Measurements from ENCODE around the gene CTSC. TPM values are rescaled to one million over a fixed set of nuclear protein-coding genes. Genes with fewer than 3 reads are reported as not detected.

Gene CTSC
- total RNA-seq, 1 experiment from 2014 or later: 38.0 TPM

DNA sequence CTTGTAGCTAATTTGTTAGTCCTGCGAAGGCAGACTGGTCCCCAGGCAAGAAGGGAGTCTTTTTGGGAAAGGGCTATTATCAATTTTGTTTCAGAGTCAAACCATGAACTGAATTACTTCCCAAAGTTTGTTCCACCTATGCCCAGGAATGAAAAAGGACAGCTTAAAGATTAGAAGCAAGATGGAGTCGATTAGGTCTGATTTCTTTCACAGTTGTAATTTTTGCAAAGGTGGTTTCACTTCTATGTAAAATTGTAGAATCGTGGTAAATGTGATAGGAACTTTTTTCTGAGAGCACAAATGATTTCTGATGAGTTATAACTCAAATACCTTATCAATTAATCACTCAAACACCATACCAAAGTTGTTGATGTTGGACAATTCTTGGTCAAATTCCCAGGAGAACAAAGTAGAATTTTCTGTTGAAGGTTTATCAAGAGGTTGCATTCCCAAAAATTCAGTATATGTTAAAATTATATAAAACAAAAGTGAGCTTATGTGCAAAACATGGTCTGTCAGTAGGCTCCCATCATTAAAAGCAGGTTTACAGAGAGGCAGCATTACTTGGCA lies 2.9 kb upstream of the CTSC start:
- Histone ChIP-seq H2AFZ (ENCODE audit: low read depth, low read length, poor library complexity, severe bottlenecking) (no peak overlapping the region), H3K27me3 (ENCODE audit: insufficient read depth, low read length) (no peaks in the 10 kb centered on the region), H4K20me1 (ENCODE audit: insufficient read depth) (no peaks in the 10 kb centered on the region), H3K27ac (ENCODE audit: low read depth, low read length) (no peak overlapping the region), H3K36me3 (ENCODE audit: control insufficient read depth in 1 of 2, insufficient read depth in 2 of 2, low read length in 2 of 2) (no peaks in the 10 kb centered on the region), H3K9ac (ENCODE audit: low read length) (no peak overlapping the region), H3K9me2 (ENCODE audit: insufficient read depth) (no peaks in the 10 kb centered on the region), H3K4me1 (ENCODE audit: control insufficient read depth in 1 of 2, insufficient read depth in 2 of 2, low read length in 2 of 2) (peaks cover 3 to 19% of the 10 kb centered on the region in 2 experiments; a peak in 3 of 4 replicates), H3K9me3 (ENCODE audit: control insufficient read depth in 1 of 2, insufficient read depth in 1 of 2, low read depth in 1 of 2, low read length in 2 of 2) (no peaks in the 10 kb centered on the region), H3K4me3 (replicated peaks in 1 of 2; ENCODE audit: low read depth in 1 of 2, low read length in 2 of 2) (no peak overlapping the region), H3K4me2 (ENCODE audit: low read length) (no peak overlapping the region), H3K79me2 (ENCODE audit: insufficient read depth, low read length) (peaks cover 9% of the 10 kb centered on the region)
- BruUV-seq (replicated peaks): no TSS peak
- no peak for ATAC-seq
- TF ChIP-seq YY1 (IDR thresholded peaks at IDR 0.05; ENCODE audit: extremely low read depth, insufficient replicate concordance, low read depth, low read length): no peak
- no peak for TF ChIP-seq FOSL1 (IDR thresholded peaks at IDR 0.05; ENCODE audit: low read depth)
- TF ChIP-seq EZH2phosphoT487 (IDR thresholded peaks at IDR 0.05; ENCODE audit: borderline replicate concordance): no peak
- no peak for TF ChIP-seq ELF1 (IDR thresholded peaks at IDR 0.05; ENCODE audit: borderline replicate concordance, low read depth)
- no peak for TF ChIP-seq CTCF (IDR thresholded peaks at IDR 0.05 in 2 of 3, conservative IDR thresholded peaks at IDR 0.05 in 1 of 3; ENCODE audit: borderline replicate concordance in 1 of 3, insufficient read depth in 1 of 3, low read depth in 2 of 3, low read length in 2 of 3)
- TF ChIP-seq REST (IDR thresholded peaks at IDR 0.05; ENCODE audit: low read depth): no peak
- no peak for TF ChIP-seq POLR2A (IDR thresholded peaks at IDR 0.05; ENCODE audit: borderline replicate concordance, extremely low read depth, insufficient read depth, insufficient read length)
- no peak for TF ChIP-seq SRF (IDR thresholded peaks at IDR 0.05; ENCODE audit: low read depth)
- no peak for TF ChIP-seq ZFX (IDR thresholded peaks at IDR 0.05)
- TF ChIP-seq, protein P1, sequence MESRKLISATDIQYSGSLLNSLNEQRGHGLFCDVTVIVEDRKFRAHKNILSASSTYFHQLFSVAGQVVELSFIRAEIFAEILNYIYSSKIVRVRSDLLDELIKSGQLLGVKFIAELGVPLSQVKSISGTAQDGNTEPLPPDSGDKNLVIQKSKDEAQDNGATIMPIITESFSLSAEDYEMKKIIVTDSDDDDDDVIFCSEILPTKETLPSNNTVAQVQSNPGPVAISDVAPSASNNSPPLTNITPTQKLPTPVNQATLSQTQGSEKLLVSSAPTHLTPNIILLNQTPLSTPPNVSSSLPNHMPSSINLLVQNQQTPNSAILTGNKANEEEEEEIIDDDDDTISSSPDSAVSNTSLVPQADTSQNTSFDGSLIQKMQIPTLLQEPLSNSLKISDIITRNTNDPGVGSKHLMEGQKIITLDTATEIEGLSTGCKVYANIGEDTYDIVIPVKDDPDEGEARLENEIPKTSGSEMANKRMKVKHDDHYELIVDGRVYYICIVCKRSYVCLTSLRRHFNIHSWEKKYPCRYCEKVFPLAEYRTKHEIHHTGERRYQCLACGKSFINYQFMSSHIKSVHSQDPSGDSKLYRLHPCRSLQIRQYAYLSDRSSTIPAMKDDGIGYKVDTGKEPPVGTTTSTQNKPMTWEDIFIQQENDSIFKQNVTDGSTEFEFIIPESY (IDR thresholded peaks at IDR 0.05; ENCODE audit: extremely low read depth, insufficient replicate concordance, low read length): no peak
- TF ChIP-seq SIN3A (IDR thresholded peaks at IDR 0.05; ENCODE audit: low read depth): no peak
- no peak for TF ChIP-seq JUND (IDR thresholded peaks at IDR 0.05)
- TF ChIP-seq RAD21 (IDR thresholded peaks at IDR 0.05; ENCODE audit: low read depth): no peak
- TF ChIP-seq ATF3 (IDR thresholded peaks at IDR 0.05): no peak
- TF ChIP-seq POLR2AphosphoS5 (IDR thresholded peaks at IDR 0.05; ENCODE audit: low read depth, low read length): no peak
- TF ChIP-seq EZH2 (IDR thresholded peaks at IDR 0.05): no peak
- TF ChIP-seq CBX3 (IDR thresholded peaks at IDR 0.05; ENCODE audit: low read depth): no peak
- no peak for TF ChIP-seq SP1 (IDR thresholded peaks at IDR 0.05; ENCODE audit: low read depth)
- TF ChIP-seq CEBPB (IDR thresholded peaks at IDR 0.05; ENCODE audit: low read depth): no peak
- TF ChIP-seq TCF7L2 (IDR thresholded peaks at IDR 0.05; ENCODE audit: borderline replicate concordance, extremely low read depth, insufficient read depth, insufficient read length): no peak
- RAD21 ChIA-PET (ENCODE audit: low non-redundant PET in 1 of 2, low total read pairs in 2 of 2, uncharacterized antibody in 2 of 2, unreplicated experiment in 2 of 2): no interaction called here
- intact Hi-C loops (cut with micrococcal nuclease): no loop called here
- CTCF ChIA-PET: no interaction called here
- POLR2A ChIA-PET: no interaction called here
- no peak for DNase-seq (ENCODE audit: low read depth, low spot score)

Measured in HCT116 (cell line).